Parathyroid adenoma (tissue), 2 donors: Measurements from ENCODE around the gene RELN.

Source experiments
- H2AFZ ChIP-seq: fragments of 300-600 bp; sonication (generic); one replicate; pipeline ENCODE4 v1.7.0; 2017; ENCODE audit warnings: antibody characterized with exemption, mild to moderate bottlenecking
- H3K27ac ChIP-seq: fragments of 300-600 bp; sonication (generic); one replicate; pipeline ENCODE4 v1.7.0; 2017
- H3K27me3 ChIP-seq: fragments of 300-600 bp; sonication (generic); one replicate; pipeline ENCODE4 v1.7.0; 2017; ENCODE audit warnings: low read length; ENCODE audit not compliant: control insufficient read depth, insufficient read depth
- H3K36me3 ChIP-seq: fragments of 300-600 bp; sonication (generic); one replicate; pipeline ENCODE4 v1.7.0; 2017; ENCODE audit warnings: low read length; ENCODE audit not compliant: control insufficient read depth, insufficient read depth
- H3K4me1 ChIP-seq: fragments of 300-600 bp; sonication (generic); one replicate; pipeline ENCODE4 v1.7.0; 2017; ENCODE audit warnings: control low read depth
- H3K4me2 ChIP-seq: fragments of 300-600 bp; sonication (generic); one replicate; pipeline ENCODE4 v1.7.0; 2017; ENCODE audit warnings: low read length
- H3K4me3 ChIP-seq: fragments of 300-600 bp; sonication (generic); one replicate; pipeline ENCODE4 v1.7.0; 2017; ENCODE audit warnings: low read depth, low read length
- H3K79me2 ChIP-seq: fragments of 300-600 bp; sonication (generic); one replicate; pipeline ENCODE4 v1.7.0; 2017; ENCODE audit warnings: control low read depth
- H3K9ac ChIP-seq: fragments of 300-600 bp; sonication (generic); one replicate; pipeline ENCODE4 v1.7.0; 2017; ENCODE audit warnings: mild to moderate bottlenecking
- H3K9me3 ChIP-seq: fragments of 300-600 bp; sonication (generic); one replicate; pipeline ENCODE4 v1.7.0; 2017; ENCODE audit warnings: low read length; ENCODE audit not compliant: control insufficient read depth
- CTCF ChIP-seq: fragments of 300-600 bp; sonication (generic); IDR thresholded peaks from one replicate; pipeline ENCODE4 v1.7.0; 2017; ENCODE audit warnings: antibody characterized with exemption, mild to moderate bottlenecking
- donor health status: primary hyperparathyroidism.

Gene RELN

GRCh38 chr7:103867874-103868273 is 121.6 kb downstream of the RELN start:
- Histone ChIP-seq H3K36me3 (no peaks in the 10 kb centered on the region), H3K27me3 (no peaks in the 10 kb centered on the region), H3K9ac (no peak overlapping the region), H2AFZ (no peak overlapping the region), H3K4me1 (no peaks in the 10 kb centered on the region), H3K4me3 (no peak overlapping the region), H3K79me2 (no peaks in the 10 kb centered on the region), H3K9me3 (no peaks in the 10 kb centered on the region), H3K27ac (no peak overlapping the region), H3K4me2 (no peak overlapping the region)
- TF ChIP-seq CTCF = no peak

- H3K36me3 ChIP-seq = no peaks in the 10 kb centered on the region
- H3K27me3 ChIP-seq = no peaks in the 10 kb centered on the region
- H3K27ac ChIP-seq = no peak overlapping the region
- H3K4me2 ChIP-seq = no peak overlapping the region
- no peak overlapping the region for H3K4me3 ChIP-seq
- H3K79me2 ChIP-seq = no peaks in the 10 kb centered on the region
- no peaks in the 10 kb centered on the region for H3K4me1 ChIP-seq
- no peak for TF ChIP-seq CTCF
- H2AFZ ChIP-seq = no peak overlapping the region
- no peaks in the 10 kb centered on the region for H3K9me3 ChIP-seq
- H3K9ac ChIP-seq = no peak overlapping the region
These were observed 122.5 kb downstream of the RELN start for GRCh38 chr7:103866919-103867318.

GRCh38 chr7:103865442-103865841 is 124.0 kb downstream of the RELN start:
- Histone ChIP-seq H3K9me3 (no peaks in the 10 kb centered on the region), H3K4me2 (no peak overlapping the region), H3K27ac (no peak overlapping the region), H3K36me3 (no peaks in the 10 kb centered on the region), H3K4me1 (no peaks in the 10 kb centered on the region), H3K4me3 (no peak overlapping the region), H3K9ac (no peak overlapping the region), H3K79me2 (no peaks in the 10 kb centered on the region), H2AFZ (no peak overlapping the region), H3K27me3 (no peaks in the 10 kb centered on the region)
- TF ChIP-seq CTCF = no peak

- H3K79me2 ChIP-seq = no peaks in the 10 kb centered on the region
- no peaks in the 10 kb centered on the region for H3K36me3 ChIP-seq
- H3K4me1 ChIP-seq = no peaks in the 10 kb centered on the region
These were observed 127.0 kb downstream of the RELN start for GRCh38 chr7:103862302-103863035.

More at GRCh38 chr7:103862302-103863035, 127.0 kb downstream of the RELN start:
- Histone ChIP-seq H3K4me2 (no peak overlapping the region), H3K9me3 (no peaks in the 10 kb centered on the region), H3K9ac (no peak overlapping the region), H3K4me3 (no peak overlapping the region), H2AFZ (no peak overlapping the region), H3K27ac (no peak overlapping the region), H3K27me3 (no peaks in the 10 kb centered on the region)
- TF ChIP-seq CTCF = no peak
